ENCODE results near the gene KIAA0930. TPM values are rescaled to one million over a fixed set of nuclear protein-coding genes. Genes with fewer than 3 reads are reported as not detected.

KIAA0930 gene
- polyA plus RNA-seq, 1 of the 3 experiments (the other 2 are of a cell fraction) = 80.8 TPM

DNA sequence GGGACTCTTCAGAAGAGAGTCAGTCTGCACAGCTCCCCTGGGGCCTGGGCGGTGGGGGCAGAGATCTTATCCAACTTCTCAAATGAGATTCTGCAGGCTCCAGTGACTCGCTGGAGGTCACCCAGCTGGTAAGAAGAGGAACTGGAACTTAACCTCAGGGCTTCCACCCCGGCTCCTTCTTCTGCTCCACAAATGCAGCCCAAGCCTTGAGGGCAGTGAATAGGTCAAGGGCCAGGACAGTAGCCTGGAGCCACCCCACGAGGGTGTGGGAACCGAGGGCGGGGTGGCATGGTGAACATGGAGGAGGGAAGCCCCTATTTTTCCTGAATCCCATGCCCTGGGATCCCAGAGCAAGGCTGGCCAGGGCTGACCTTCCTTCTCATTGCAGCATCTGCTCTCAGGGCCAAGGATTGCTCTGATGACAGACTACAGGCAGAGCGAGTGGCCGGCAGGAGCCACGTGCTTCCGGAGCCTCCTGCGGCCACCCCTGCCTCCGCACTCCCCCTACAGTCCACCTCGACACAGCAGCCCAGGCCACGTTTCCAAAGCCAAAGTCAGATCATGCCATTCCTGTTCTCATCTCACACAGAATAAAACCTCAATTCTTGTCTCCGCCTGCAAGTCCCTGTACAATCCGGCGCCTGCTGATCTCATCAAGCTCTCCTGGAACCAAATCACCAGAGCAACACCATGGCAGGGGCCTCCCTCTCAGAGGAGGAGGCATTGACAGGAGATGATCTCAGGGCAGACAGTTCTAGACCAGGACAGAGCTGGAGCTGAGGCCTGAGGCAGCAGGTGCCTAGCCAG, 23.0 kb upstream of the KIAA0930 start:
- 26% methylated on average over 14 of the region's 17 CpGs for WGBS (ENCODE audit: low lambda C conversion rate)
- no peak overlapping the region for H3K4me2 ChIP-seq
- no peaks in the 10 kb centered on the region for H4K20me1 ChIP-seq (ENCODE audit: insufficient read depth)
- no peak overlapping the region for H3K4me3 ChIP-seq (ENCODE audit: low read depth in 2 of 2, low read length in 1 of 2)
- no peaks in the 10 kb centered on the region for H3K9me2 ChIP-seq
- H3K9ac ChIP-seq = no peak overlapping the region
- H3K4me1 ChIP-seq (ENCODE audit: control insufficient read depth in 1 of 2, insufficient read depth in 2 of 2, low read depth in 1 of 2, low read length in 1 of 2) = peaks cover 0 to 12% of the 10 kb centered on the region in 2 experiments; a peak in 1 of 4 replicates
- no peaks in the 10 kb centered on the region for H3K79me2 ChIP-seq (ENCODE audit: insufficient read depth)
- H3K9me3 ChIP-seq = no peaks in the 10 kb centered on the region
- H3K27ac ChIP-seq (ENCODE audit: low read depth in 2 of 2, low read length in 1 of 2) = peak overlapping the region in 1 of 2 experiments; percentile 31; a peak in 3 of 4 replicates
- peak; percentile 94 for DNase-seq
- H3K27me3 ChIP-seq (ENCODE audit: insufficient read depth) = no peaks in the 10 kb centered on the region
- POLR2A ChIA-PET = no interaction called here
- H3F3A ChIP-seq (replicated peaks; ENCODE audit: insufficient read depth) = no peaks in the 10 kb centered on the region
- CTCF ChIA-PET = interaction anchor here (0.6 to 2.9 kb wide), 16 partner anchors 10 to 444 kb away, joined by 3 to 18 read pairs (median 4); no protein-coding TSS in a partner anchor
- peak overlapping the region; percentile 60 for H2AFZ ChIP-seq (ENCODE audit: low read depth)
- H3K36me3 ChIP-seq (replicated peaks in 1 of 2; ENCODE audit: control insufficient read depth in 1 of 2, insufficient read depth in 2 of 2, low read length in 1 of 2) = no peaks in the 10 kb centered on the region
- TF ChIP-seq SMC3 (IDR thresholded peaks at IDR 0.05; ENCODE audit: low read depth, low read length) = peak; percentile 82
- TF ChIP-seq TCF12 (IDR thresholded peaks at IDR 0.05) = peak; percentile 62
- no peak for TF ChIP-seq ELF1 (IDR thresholded peaks at IDR 0.05)
- no peak for TF ChIP-seq NFIC (IDR thresholded peaks at IDR 0.05; ENCODE audit: borderline replicate concordance)
- TF ChIP-seq MXI1 (IDR thresholded peaks at IDR 0.05; ENCODE audit: low read depth, low read length) = peak; percentile 100
- TF ChIP-seq, protein P1, sequence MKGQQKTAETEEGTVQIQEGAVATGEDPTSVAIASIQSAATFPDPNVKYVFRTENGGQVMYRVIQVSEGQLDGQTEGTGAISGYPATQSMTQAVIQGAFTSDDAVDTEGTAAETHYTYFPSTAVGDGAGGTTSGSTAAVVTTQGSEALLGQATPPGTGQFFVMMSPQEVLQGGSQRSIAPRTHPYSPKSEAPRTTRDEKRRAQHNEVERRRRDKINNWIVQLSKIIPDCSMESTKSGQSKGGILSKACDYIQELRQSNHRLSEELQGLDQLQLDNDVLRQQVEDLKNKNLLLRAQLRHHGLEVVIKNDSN (IDR thresholded peaks at IDR 0.05; ENCODE audit: borderline replicate concordance, low read depth) = peak; percentile 81
- TF ChIP-seq RXRA (IDR thresholded peaks at IDR 0.05; ENCODE audit: borderline replicate concordance, low read depth) = no peak
- no peak for TF ChIP-seq POLR2AphosphoS5 (IDR thresholded peaks at IDR 0.05; ENCODE audit: low read depth, low read length)
- no peak for TF ChIP-seq NRF1 (IDR thresholded peaks at IDR 0.05; ENCODE audit: low read depth, low read length)
- 0 out of 2 replicates have a peak, but pooled peaks have one; percentile 41 for TF ChIP-seq SIN3A (IDR thresholded peaks at IDR 0.05; ENCODE audit: borderline replicate concordance, low read depth, low read length)
- TF ChIP-seq JUND (IDR thresholded peaks at IDR 0.05) = no peak
- TF ChIP-seq GATA2 (CRISPR knock-in tag; IDR thresholded peaks at IDR 0.05) = peak; percentile 29; the same call in 1 of the 2 replicates
- TF ChIP-seq, protein P2, sequence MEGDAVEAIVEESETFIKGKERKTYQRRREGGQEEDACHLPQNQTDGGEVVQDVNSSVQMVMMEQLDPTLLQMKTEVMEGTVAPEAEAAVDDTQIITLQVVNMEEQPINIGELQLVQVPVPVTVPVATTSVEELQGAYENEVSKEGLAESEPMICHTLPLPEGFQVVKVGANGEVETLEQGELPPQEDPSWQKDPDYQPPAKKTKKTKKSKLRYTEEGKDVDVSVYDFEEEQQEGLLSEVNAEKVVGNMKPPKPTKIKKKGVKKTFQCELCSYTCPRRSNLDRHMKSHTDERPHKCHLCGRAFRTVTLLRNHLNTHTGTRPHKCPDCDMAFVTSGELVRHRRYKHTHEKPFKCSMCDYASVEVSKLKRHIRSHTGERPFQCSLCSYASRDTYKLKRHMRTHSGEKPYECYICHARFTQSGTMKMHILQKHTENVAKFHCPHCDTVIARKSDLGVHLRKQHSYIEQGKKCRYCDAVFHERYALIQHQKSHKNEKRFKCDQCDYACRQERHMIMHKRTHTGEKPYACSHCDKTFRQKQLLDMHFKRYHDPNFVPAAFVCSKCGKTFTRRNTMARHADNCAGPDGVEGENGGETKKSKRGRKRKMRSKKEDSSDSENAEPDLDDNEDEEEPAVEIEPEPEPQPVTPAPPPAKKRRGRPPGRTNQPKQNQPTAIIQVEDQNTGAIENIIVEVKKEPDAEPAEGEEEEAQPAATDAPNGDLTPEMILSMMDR (IDR thresholded peaks at IDR 0.05) = peak; percentile 72
- TF ChIP-seq FOSL2 (IDR thresholded peaks at IDR 0.05; ENCODE audit: borderline replicate concordance, low read depth) = no peak
- peak; percentile 88 for TF ChIP-seq RAD21 (IDR thresholded peaks at IDR 0.05; ENCODE audit: low read length)
- TF ChIP-seq TAF1 (IDR thresholded peaks at IDR 0.05; ENCODE audit: borderline replicate concordance, low read depth, low read length) = no peak
- TF ChIP-seq EZH2phosphoT487 (IDR thresholded peaks at IDR 0.05; ENCODE audit: borderline replicate concordance, low read depth) = no peak
- TF ChIP-seq, protein P3, sequence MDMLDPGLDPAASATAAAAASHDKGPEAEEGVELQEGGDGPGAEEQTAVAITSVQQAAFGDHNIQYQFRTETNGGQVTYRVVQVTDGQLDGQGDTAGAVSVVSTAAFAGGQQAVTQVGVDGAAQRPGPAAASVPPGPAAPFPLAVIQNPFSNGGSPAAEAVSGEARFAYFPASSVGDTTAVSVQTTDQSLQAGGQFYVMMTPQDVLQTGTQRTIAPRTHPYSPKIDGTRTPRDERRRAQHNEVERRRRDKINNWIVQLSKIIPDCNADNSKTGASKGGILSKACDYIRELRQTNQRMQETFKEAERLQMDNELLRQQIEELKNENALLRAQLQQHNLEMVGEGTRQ (IDR thresholded peaks at IDR 0.05; ENCODE audit: borderline replicate concordance, low read depth, low read length) = peak; percentile 38; the same call in 1 of the 2 replicates
- TF ChIP-seq, protein P4, sequence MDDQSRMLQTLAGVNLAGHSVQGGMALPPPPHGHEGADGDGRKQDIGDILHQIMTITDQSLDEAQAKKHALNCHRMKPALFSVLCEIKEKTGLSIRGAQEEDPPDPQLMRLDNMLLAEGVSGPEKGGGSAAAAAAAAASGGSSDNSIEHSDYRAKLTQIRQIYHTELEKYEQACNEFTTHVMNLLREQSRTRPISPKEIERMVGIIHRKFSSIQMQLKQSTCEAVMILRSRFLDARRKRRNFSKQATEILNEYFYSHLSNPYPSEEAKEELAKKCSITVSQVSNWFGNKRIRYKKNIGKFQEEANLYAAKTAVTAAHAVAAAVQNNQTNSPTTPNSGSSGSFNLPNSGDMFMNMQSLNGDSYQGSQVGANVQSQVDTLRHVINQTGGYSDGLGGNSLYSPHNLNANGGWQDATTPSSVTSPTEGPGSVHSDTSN (IDR thresholded peaks at IDR 0.05) = no peak
- no peak for TF ChIP-seq FOXM1 (IDR thresholded peaks at IDR 0.05; ENCODE audit: low read depth)
- TF ChIP-seq EP300 (IDR thresholded peaks at IDR 0.05; ENCODE audit: borderline replicate concordance in 1 of 2, low read depth in 1 of 2, low read length in 1 of 2) = peak in 1 of 2 experiments; percentile 14; a peak in 1 of 4 replicates
- no peak for TF ChIP-seq RFX5 (IDR thresholded peaks at IDR 0.05; ENCODE audit: low read length)
- TF ChIP-seq, protein P5, sequence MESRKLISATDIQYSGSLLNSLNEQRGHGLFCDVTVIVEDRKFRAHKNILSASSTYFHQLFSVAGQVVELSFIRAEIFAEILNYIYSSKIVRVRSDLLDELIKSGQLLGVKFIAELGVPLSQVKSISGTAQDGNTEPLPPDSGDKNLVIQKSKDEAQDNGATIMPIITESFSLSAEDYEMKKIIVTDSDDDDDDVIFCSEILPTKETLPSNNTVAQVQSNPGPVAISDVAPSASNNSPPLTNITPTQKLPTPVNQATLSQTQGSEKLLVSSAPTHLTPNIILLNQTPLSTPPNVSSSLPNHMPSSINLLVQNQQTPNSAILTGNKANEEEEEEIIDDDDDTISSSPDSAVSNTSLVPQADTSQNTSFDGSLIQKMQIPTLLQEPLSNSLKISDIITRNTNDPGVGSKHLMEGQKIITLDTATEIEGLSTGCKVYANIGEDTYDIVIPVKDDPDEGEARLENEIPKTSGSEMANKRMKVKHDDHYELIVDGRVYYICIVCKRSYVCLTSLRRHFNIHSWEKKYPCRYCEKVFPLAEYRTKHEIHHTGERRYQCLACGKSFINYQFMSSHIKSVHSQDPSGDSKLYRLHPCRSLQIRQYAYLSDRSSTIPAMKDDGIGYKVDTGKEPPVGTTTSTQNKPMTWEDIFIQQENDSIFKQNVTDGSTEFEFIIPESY (IDR thresholded peaks at IDR 0.05; ENCODE audit: borderline replicate concordance, low read depth) = no peak
- TF ChIP-seq, protein P6, sequence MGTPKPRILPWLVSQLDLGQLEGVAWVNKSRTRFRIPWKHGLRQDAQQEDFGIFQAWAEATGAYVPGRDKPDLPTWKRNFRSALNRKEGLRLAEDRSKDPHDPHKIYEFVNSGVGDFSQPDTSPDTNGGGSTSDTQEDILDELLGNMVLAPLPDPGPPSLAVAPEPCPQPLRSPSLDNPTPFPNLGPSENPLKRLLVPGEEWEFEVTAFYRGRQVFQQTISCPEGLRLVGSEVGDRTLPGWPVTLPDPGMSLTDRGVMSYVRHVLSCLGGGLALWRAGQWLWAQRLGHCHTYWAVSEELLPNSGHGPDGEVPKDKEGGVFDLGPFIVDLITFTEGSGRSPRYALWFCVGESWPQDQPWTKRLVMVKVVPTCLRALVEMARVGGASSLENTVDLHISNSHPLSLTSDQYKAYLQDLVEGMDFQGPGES (IDR thresholded peaks at IDR 0.05; ENCODE audit: low read depth, low read length) = no peak
- TF ChIP-seq, protein P7, sequence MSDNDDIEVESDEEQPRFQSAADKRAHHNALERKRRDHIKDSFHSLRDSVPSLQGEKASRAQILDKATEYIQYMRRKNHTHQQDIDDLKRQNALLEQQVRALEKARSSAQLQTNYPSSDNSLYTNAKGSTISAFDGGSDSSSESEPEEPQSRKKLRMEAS (IDR thresholded peaks at IDR 0.05; ENCODE audit: low read depth) = peak; percentile 98
